Renal cortical epithelial cell (primary cell): ENCODE data around the gene CYB561. TPM values are rescaled to one million over a fixed set of nuclear protein-coding genes. Genes with fewer than 3 reads are reported as not detected.

Experiments used
- DNase-seq: peaks from one replicate; pipeline ENCODE4 v3.0.0-alpha.2; 2011; ENCODE audit warnings: low read depth
- total RNA-seq: library from RNA; depleted of rRNA; stranded (reverse); fragments of >200 nt; gene quantifications from 2 replicates; pipeline ENCODE4 v1.2.3, GENCODE V29; 2014

CYB561 gene
- total RNA-seq, 1 donor from 2014 or later: 29.0 TPM

DNA sequence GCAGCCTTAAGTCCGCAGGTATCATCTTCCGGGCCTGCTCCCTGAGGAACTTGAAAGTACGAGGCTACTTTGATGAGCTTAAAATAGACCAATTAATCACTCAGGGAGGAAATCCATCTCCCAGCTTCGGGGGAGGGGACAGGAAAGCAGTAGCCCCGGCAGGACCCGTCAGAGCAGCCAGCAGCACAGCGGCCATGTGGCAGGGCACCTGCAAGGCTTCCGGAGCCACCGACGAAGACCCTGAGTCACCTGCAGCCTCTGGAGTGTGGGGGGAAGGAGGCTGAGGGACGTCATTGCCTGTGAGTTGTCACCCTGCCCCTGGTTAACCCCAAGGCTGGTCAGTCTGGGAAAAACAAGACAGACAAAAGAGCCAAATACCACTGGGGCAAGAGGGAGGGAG, 4.4 kb upstream of the CYB561 start:
- DNase-seq: peak; percentile 11

DNA sequence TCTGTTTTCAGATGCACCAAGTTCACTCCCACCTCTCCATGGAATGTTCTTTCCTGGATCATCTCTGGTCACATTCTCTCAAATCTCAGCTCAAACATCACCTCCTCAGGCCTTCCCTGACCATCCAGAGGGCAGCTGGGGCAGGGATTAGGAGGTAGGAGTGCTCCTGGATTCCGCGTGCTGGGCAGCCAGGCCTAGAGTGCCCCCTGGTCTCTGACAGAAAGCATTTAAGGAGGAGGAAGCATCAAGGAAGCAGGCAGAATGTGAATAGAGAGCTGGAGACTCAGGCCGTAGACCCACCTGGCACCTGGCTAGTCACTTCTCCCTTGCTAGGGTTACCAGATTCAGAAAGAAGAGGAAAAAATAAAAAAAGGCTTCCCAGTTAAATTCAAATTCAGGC, 2.5 kb upstream of the CYB561 start:
- DNase-seq: no peak

DNA sequence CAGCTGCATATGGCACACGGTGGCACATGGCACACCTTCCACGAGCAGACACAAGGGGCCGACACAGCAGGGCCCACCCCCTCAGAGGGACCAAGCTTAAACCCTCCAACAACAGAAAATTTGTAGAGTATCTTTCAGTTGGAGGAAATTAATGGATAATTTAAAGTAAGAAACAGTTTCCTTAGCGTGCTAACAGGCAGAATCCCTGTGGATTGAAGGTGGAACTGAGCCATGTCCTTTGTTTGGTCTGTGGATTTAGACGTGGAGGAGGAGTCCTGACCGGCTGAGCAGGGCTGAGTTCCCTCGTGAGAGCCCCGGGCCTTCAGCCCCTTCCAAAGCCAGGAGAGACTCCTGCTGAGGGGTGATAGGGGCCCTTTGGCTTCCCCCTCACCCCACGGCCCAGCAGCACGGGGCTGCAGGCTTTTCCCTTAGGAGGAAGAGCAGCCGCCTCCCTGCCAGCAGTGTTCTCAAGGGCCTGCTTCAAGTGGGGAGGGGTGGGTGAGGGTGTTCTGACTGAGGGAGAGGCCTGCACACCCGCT, 1.4 kb upstream of the CYB561 start:
- DNase-seq: no peak

DNA sequence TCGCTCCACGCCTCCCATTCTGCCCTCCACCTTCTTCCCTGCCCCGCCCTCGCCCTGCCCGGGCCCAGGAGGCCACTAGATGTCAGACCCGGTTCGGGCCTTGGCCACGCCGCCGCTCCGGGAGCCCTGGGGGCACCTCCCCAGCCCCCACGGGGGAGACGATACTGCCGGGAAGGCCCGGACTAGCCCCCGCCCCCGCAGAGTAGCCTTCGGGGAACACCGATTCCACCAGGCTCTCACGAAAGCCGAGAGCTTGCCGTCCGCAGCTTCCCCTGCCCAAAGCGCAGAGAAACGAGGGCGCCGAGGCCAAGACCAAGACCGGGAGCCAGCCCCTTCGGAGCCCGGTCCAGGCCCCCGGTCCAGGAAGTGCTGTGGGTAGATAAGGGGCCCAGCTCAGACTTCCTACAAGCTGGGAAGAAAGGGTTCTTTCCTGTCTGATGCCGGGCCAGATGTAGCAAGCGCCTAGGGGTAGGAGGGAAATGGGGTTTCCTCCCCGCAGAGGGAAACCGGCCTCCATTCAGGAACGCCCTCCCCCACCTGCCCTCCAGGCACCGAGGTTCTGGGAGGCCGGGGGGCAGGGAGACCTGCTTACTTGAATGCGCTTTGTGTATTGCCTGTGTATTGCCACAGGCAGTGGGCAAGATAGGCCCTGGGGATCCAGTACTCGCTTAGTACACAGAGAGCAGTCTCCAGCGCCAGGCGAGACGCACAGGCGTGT, 806 bp upstream of the CYB561 start:
- DNase-seq: no peak

DNA sequence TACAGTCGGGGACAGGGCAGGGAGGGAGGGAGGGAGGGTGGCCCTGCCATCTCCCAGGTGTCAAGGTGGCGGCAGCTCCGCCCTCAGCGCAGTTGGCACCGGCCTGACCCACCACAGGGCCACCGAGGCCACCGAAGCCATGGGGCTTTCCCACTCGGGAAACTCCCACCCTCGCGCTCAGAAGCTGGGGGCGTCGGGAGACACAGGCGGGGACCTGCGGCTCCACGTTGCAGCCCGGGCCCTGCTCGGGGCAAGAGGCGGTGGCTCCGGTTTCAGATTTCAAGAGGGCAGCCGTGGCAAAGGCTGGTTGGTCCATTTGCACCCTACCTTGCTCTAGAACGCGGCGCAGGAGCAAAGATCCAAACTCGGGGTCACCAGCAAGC, 544 bp downstream of the CYB561 start:
- DNase-seq: peak; percentile 35

DNA sequence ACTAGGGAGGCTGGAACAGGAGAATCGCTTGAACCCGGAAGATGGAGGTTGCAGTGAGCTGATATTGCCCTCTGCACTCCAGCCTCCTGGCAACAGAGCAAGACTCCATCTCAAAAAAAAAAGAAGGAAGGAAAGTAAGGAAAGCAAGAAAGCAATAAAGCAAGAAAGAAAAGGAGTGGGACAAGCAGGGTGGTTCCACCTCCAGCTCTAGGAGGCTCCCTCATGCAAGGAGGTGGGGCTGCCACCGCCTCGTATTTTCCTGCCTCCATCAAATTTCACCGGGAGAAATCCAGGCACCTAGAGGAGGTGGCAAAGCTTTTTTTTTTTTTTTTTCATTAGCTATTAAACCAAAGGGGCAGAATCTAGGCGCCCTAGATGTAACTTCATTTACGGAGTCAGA, 1.0 kb downstream of the CYB561 start:
- DNase-seq: no peak

DNA sequence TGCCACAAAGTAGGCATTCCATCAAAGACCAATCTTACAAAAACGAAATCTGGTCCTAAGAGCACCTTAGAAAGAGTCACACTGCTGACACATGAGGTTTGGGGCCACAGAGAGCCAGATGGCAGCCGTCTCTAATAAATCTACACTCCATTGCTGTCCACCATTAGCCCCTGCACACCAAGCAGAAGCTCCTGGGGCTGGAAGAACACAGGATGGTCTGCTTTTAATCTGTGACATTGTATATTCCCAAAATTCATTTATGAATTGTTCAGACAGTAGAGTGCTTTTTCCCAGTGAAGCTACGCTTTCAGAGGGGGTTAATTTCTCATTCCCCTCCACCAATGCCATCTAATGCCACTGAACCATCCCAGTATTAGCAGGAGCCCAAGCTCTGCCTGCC, 1.6 kb downstream of the CYB561 start:
- DNase-seq: no peak

DNA sequence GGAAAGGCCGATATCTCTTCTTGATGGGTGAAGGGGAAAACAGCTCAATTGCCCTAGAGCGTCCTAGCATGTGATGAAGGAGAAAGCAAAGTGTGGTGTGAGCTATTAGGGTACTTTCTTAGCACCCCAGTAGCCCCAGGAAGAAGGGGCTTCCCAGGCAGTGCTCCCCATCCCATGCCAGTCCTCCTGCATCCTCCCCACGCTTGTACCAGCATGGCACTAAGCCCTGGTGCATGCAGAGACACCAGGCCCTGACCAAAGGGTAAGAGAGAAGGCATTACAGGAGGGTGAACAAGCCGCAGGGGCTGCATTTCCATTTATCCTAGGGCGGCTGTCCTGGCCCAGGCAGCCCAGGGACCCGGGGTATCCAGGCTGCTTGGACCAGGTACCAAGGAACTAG, 3.1 kb downstream of the CYB561 start:
- DNase-seq: no peak

DNA sequence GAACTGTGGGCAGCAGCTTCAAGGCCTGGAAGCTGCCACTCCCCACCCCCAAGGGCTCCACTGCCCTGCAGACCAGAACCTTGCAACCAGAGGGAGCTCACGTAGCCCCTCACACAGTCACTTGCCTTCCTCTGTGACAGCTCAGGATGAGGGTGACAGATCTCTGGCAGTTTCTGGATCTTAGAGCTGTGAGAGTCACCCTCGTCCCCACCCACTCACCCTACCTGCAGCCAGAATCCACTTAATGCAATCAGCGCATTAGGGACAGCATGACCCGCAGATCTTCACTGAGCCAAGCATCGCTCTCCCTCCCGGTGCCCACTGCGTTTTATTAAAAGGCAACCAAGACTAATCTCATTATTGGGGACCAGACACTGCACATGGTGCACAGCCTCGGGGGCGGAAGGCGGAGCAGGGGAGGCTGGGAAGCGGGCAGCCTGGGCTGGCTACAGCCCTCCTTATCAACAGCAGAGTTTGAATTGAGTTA, 3.5 kb downstream of the CYB561 start:
- DNase-seq: no peak

DNA sequence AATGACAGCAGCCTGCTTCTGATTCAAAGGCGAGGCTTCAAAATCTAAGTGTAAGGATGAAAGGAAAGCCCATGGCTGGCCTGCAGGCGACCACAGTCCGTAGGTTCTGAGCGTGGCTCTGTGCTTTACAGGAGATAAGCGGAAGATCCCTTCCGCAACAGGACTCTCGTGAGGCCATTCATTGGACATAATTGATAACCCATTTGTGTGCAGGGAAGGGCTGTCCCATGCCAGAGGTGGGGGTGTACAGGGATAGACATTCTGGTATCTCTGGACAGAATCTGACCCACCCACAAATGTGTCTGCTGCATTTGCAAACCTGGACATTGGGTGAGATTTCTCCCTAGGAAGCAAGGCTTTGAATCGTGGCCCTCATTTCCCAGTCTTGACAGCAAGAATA, 4.0 kb downstream of the CYB561 start:
- DNase-seq: no peak

DNA sequence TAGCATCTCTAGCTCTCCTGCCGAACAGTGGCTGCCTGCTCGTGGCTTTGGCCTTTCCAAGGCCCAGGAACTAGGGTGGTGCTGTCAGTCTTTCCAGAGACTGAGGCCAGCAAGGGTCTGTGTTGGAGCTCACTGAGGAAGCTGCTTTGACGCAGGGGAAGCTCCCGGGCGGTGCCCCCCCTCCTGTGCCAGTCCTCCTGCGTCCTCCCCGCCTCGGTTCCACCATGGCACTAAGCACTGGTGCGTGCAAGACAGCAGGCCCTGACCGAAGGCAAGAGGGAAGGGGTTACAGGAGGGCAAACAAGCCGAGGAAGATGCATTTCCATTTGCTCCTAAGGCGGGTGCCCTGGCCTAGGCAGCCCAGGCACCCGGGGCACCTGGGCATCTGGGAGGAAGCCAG, 4.5 kb downstream of the CYB561 start:
- no peak for DNase-seq

DNA sequence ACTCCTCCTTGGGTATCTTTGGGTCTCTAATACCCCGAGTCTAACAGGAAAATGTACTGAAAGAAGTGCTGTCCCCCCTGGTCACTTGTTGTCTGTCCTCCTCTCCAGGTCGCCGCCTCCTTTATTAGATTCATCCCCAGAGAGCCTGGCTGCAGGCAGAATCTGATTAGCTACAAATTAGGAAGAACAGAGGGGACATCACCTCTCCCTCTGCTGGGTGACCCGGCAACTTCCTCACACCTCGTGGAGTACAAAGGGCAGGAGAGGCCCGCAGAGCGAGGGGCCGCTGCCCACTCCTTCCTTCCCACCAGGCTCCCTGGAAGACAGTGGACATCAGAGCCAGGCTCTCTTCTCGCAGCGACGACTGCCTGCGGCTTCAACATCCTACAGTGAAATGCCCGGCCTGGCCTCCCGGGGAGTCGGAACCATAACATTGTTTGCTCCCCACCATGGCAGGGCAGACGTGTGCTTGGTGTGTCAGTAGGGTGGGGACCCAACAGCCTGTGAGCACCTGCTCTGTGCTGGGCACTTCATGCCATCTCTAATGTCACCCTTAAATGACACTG, 5.3 kb downstream of the CYB561 start:
- no peak for DNase-seq

DNA sequence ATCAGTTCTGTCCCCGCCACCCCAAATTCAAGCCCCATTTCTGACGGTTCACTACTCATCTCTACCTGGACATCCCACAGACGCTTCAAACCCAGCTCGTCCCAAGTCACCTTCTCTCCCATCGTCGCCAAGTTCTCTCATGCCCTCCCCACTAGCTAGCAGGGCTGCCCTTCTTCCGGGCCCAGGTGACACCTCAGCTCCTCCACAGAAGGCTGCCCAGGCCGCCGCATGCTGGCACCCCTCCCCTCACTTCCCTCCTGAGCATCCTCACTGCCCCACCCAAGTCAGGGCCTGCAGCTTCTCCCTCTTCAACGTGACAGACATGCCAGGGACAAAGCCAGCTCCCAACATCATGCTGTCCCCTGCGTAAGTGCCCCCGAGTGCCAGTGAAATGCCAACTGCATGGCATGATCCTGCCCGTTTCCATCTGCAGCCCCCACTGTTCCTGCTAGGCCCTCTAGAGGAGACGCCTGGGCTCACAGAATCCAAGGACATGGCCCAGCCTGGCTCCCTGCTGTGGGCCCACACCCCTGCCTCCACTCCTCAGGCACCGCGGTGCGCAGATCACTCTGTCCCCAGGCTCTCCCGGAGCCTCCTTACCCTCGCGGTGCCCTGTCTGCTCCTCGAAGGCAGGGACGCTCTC, 5.9 kb downstream of the CYB561 start:
- DNase-seq: no peak

DNA sequence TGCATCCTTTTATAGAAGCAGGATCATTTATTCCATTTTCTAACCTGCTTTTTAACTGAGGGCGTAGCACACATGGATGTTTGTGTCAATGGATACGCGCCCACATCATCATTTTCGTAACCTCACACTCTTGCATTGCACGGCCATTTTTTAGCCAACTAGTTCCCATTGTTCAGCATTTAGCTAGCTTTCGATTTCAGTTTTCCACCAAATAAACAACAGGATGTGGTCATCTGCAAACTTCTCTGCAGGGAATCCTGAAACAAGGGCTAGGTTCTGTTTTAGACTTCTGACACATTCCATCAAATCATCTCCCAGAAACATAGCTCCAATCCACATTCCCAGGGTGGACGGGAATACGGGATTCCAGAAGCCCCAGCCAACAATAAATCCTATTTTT, 6.4 kb downstream of the CYB561 start:
- no peak for DNase-seq

DNA sequence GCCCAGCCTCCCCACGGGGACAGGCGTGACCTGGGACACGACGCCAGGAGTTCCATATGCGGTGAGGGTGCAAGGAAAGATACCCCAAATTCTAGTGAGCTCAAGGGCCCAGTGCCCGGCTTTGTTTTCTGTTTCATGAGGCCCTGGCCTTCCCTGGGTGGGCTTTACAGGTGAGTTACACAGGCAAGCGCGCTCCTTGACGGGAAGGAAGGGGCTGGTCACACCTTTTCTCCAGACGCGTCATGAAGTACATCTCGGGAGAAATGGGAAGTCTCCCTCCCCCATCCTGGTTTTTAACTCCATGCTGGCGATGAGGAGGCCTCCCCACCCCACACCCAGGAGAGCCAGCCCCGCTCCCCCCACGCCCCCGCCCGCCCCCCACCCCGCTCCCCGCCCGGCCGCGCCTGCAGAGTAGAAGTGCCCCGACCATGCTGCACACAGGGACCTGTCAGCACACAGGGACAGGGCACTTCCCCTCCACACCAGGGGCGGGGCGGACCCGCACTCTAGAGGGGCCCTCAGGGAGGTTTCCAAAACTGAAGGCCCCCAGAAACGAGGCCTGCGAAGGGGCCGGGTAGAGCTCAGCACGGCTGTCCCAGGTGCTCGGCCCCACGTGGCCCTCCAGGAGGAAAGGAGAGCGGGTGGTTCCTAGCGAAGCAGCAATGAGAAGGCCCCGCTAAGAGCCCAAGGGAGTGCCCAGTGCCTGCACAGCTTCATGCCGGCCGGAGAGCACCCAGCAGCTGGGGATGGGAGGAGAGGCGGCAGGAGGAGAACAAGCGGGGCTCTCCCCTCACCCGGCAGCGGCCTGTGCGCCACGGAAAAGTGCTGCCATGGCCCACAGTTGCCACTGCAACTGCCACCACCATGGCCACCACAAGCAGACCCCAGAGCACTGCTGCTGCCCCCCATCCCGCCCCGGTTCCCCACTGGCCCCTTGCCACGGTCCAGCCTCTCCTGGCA, 7.7 kb downstream of the CYB561 start:
- DNase-seq: no peak

DNA sequence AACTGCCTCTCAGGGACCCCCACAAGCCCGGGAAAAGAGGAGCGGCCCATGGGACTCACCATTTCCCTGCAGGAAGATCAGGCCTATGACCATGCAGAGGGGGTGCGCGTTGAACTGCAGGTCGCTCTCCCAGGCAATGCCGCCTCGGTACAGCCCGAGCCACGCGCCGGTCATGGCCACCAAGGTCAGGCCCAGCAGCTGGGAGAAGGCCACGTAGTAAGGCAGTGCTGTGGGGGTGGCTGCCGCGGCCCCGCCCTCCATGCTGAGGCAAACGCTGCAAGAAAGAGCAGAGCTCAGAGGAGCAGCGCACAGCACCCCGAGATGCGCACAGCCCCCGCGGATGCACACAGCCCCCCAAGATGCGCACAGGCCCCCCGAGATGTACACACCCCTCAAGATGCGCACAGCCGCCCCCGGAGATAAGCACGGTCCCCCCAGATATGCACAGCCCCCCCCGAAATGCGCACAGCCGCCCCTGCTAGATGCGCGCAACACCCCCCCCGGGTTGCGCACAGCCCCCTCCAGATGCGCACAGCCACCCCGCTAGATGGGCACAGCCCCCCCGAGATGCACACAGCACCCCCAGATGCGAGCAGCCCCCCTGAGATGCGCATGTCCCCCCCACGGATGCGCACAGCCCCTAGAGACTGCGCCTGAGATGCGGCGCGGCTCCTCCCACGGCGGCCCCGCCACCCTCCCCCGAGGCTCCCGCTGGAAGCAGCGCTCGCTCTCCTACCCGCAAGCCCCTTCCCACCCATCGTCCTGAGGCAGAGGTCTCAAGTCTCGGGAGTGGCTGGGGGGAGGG, 8.6 kb downstream of the CYB561 start:
- no peak for DNase-seq

DNA sequence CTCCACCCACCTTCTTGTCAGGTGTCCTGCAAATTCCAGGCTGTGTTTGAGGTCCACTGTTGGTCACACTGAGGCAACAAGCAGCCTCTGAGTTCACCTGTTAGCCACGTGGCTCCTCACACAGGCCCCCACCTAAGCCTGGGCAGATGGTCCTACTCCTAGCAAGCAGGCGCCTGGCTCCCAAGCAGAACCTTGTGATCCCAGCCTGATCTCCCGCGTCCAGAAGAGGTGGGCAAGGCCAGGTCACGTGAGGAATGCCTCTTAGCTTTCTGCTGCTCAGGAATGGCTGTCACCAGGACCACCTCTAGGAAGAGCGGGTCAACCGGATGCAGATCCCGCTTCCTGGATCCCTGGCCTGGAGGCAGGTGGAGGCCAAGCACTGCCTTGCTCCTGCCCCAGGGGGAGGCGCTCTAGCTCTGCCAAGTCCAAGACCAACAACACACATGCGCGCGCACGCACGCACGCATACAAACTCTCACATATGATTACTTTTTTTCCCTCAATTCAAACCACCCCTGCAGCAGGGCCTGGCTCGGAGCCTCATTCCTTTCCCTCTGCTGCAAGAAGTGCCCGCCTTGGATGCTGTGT, 9.5 kb downstream of the CYB561 start:
- DNase-seq: no peak

DNA sequence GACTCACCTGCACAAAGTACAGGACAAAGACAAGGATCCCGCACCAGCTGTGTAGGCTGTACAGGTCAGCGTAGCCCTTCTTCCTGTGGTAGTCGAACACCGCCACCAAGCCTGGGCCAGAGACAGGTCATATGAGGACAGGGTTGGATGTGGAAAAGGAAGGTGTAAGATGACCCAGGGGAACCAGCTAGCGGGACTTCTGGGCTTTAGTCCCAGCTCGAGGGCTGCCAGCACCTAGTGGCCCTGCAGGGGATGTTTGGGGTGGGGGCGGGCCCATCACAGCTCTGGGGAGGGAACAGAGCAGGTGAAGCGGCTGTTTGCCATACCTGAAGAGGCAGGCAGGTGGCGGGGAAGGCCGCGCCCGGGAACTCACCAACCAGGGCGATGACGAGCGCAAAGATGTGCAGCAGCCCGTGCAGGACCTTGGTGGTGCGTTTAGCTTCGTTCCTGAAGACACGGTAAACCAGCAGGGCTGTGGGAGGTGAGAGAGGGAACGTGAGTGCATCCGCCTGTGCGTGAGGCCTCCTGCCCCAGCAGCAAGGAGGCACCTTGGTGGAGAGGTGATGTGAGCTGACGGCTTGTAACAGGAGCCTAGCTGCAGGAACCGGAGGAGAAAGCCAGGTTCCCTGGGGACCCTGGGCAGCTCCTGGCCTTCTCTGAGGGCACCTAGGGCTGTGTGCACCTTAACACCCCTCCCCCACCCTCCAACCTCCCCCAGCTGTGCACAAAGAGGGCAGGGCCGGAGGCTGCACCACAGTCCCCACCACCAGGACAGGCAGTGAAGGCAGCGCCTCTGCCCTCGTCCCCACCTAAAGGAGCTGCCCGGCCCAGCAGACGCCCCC, 10.2 kb downstream of the CYB561 start:
- DNase-seq: no peak

DNA sequence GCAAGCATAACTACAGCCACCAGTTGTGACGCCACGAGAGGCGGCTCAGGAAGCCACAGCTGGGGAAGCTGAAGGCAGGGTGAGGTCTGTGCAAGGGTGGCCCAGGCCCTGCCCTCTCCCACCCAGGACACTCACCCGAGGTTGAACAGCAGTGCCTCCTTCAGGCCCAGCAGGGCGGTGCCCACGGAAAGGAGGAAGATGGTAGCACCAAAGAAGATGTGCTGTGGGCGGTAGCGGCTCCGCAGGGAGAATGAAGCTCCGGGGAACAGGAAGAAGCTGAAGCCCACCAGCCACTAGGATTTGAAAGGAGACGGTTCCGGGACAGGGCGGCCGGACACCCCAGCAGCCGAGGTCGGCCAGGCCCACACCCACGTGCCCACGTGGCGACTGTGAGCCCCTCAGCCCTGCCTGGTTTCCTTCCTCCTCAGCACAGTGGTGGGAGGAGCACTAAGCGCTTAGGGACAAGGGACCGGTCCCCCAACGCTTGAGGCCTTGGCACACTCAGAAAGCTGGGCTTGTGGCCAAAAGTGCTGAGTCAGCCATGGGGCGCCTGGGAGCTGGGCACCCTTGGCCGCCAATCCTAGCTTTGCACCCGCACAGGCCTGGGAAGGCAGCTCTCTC, 11.0 kb downstream of the CYB561 start:
- peak; percentile 54 for DNase-seq
